ENCODE results near the gene ATP8A2. TPM values are rescaled to one million over a fixed set of nuclear protein-coding genes. Genes with fewer than 3 reads are reported as not detected.
A peak's percentile ranks its signal among the peaks of the same experiment; 100 is the strongest.

The ATP8A2 gene
- total RNA-seq, 2 donors from 2014 or later = 1.6 to 2.9 TPM

DNA sequence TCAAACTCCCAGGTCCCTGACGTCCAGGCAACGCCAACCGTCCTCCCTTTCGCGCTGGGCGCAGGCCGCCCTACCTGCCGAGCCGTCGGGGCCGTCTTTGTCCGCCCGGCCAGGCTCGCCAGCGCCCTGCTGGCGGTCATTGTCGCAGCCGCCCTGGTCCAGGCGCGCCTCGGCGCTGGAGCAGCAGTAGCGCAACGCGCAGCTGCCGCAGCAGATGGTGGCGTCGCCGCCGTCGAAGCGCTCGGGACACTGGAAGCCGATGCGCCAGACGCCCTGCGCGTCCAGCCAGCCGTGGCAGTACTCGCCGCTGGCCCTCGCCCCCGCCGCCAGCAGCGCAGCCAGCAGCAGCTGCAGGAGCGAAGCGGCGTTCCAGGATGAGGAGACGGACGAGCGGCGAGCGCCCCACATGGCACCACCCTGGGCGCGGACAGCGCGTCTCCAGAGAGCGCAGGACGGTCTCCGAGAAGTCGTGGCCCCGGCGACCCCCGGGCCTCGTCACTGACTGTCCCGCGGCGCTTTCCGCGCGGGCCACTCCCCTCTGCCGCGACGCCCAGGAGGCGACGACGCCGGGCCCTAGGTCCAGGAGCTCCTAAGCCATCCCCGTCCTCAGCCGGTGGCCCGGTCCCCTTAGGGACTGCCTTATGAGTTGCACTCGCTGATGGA is 678.9 kb downstream of the ATP8A2 start:
- Mint-ChIP-seq H3K4me1 (peaks cover 7% of the 10 kb centered on the region), H3K27ac (peak overlapping the region; percentile 75), H3K27me3 (ENCODE audit: insufficient read depth) (peaks cover 13% of the 10 kb centered on the region), H3K9me3 (no peaks in the 10 kb centered on the region), H3K4me3 (peak overlapping the region; percentile 96), H3K36me3 (ENCODE audit: low read depth) (peaks cover 39% of the 10 kb centered on the region)
- H3K36me3 ChIP-seq (ENCODE audit: control insufficient read depth, insufficient read depth, low read length) = peaks cover 26% of the 10 kb centered on the region
- H3K4me3 ChIP-seq (ENCODE audit: low read length) = peak overlapping the region; percentile 92
- WGBS, 2 experiments (ENCODE audit: insufficient coverage in 1 of 2, insufficient read length in 1 of 2) = 0 to 1% methylated on average over 23 to 82 of the region's 82 CpGs
- H3K9me3 ChIP-seq (ENCODE audit: control insufficient read depth, low read length) = no peaks in the 10 kb centered on the region
- peak overlapping the region; percentile 67 for H3K9ac ChIP-seq (ENCODE audit: extremely low read depth, low read length, poor library complexity, severe bottlenecking)
- peaks cover 13% of the 10 kb centered on the region for H3K27me3 ChIP-seq (ENCODE audit: control insufficient read depth, insufficient read depth, low read length, poor library complexity, severe bottlenecking)
- no peaks in the 10 kb centered on the region for H3K4me1 ChIP-seq (ENCODE audit: control insufficient read depth, insufficient read depth, low read length)
- peak; percentile 38 for TF ChIP-seq CTCF (conservative IDR thresholded peaks at IDR 0.05)
- no peak overlapping the region for H3K27ac ChIP-seq (ENCODE audit: low read depth, low read length)
- peak; percentile 89 for DNase-seq

- Histone ChIP-seq H3K9ac (ENCODE audit: extremely low read depth, low read length, poor library complexity, severe bottlenecking) (peak overlapping the region; percentile 67), H3K9me3 (ENCODE audit: control insufficient read depth, low read length) (no peaks in the 10 kb centered on the region), H3K27ac (ENCODE audit: low read depth, low read length) (no peak overlapping the region), H3K4me1 (ENCODE audit: control insufficient read depth, insufficient read depth, low read length) (no peaks in the 10 kb centered on the region), H3K4me3 (ENCODE audit: low read length) (peak overlapping the region; percentile 92), H3K27me3 (ENCODE audit: control insufficient read depth, insufficient read depth, low read length, poor library complexity, severe bottlenecking) (peaks cover 13% of the 10 kb centered on the region), H3K36me3 (ENCODE audit: control insufficient read depth, insufficient read depth, low read length) (peaks cover 20% of the 10 kb centered on the region)
- 0 to 1% methylated on average over 13 to 45 of the region's 45 CpGs for WGBS, 2 experiments (ENCODE audit: insufficient coverage in 1 of 2, insufficient read length in 1 of 2)
- no peaks in the 10 kb centered on the region for H3K9me3 Mint-ChIP-seq
- TF ChIP-seq CTCF (conservative IDR thresholded peaks at IDR 0.05) = no peak
- H3K27ac Mint-ChIP-seq = no peak overlapping the region
- peaks cover 36% of the 10 kb centered on the region for H3K36me3 Mint-ChIP-seq (ENCODE audit: low read depth)
- DNase-seq = peak; percentile 80
- H3K27me3 Mint-ChIP-seq (ENCODE audit: insufficient read depth) = peaks cover 13% of the 10 kb centered on the region
- peak overlapping the region; percentile 96 for H3K4me3 Mint-ChIP-seq
- peaks cover 7% of the 10 kb centered on the region for H3K4me1 Mint-ChIP-seq
Measured at GRCh38 chr13:26051231-26051656, 679.5 kb downstream of the ATP8A2 start.

- TF ChIP-seq CTCF (conservative IDR thresholded peaks at IDR 0.05) = no peak
- Mint-ChIP-seq H3K27ac (no peak within 1 kb of the TSS), H3K36me3 (ENCODE audit: low read depth) (peaks cover 30% of the 10 kb centered on the region), H3K4me1 (peaks cover 7% of the 10 kb centered on the region), H3K9me3 (no peaks in the 10 kb centered on the region), H3K4me3 (peak within 1 kb of the TSS; percentile 96), H3K27me3 (ENCODE audit: insufficient read depth) (peaks cover 13% of the 10 kb centered on the region)
- Histone ChIP-seq H3K9me3 (ENCODE audit: control insufficient read depth, low read length) (no peaks in the 10 kb centered on the region), H3K27ac (ENCODE audit: low read depth, low read length) (no peak within 1 kb of the TSS), H3K4me3 (ENCODE audit: low read length) (peak within 1 kb of the TSS; percentile 92), H3K4me1 (ENCODE audit: control insufficient read depth, insufficient read depth, low read length) (no peaks in the 10 kb centered on the region), H3K9ac (ENCODE audit: extremely low read depth, low read length, poor library complexity, severe bottlenecking) (peak within 1 kb of the TSS; percentile 67), H3K27me3 (ENCODE audit: control insufficient read depth, insufficient read depth, low read length, poor library complexity, severe bottlenecking) (peaks cover 13% of the 10 kb centered on the region), H3K36me3 (ENCODE audit: control insufficient read depth, insufficient read depth, low read length) (peaks cover 15% of the 10 kb centered on the region)
- peak; percentile 90 for DNase-seq
- WGBS, 2 experiments (ENCODE audit: insufficient coverage in 1 of 2, insufficient read length in 1 of 2) = 2 to 13% methylated on average over 16 to 71 of the region's 72 CpGs
Measured at GRCh38 chr13:26051657-26052311, 680.0 kb downstream of the ATP8A2 start, which contains the start of gene SHISA2. SHISA2 (minus strand) TSS chr13:26052016; CDS start chr13:26050975, 1,041 bp downstream.

Data from endodermal cell (in vitro differentiated cells).